PFSK-1 (cell line): ENCODE results near the gene DOC2A.

Source experiments
- POLR2AphosphoS5 ChIP-seq: IDR thresholded peaks from 2 replicates; pipeline ENCODE4 v1.6.1; 2012; ENCODE audit warnings: low read depth, mild to moderate bottlenecking, control low read depth, low read length, moderate library complexity
- REST ChIP-seq, 2 experiments: IDR thresholded peaks; 2 replicates each; pipeline versions ENCODE4 v1.6.1 to v1.8.0; 2011 to 2012; ENCODE audit warnings: low read depth in 2 of 2, low read length in 2 of 2, control low read depth in 1 of 2, inconsistent platforms in 1 of 2, mild to moderate bottlenecking in 1 of 2, moderate library complexity in 1 of 2; ENCODE audit not compliant: insufficient read depth in 1 of 2
- SIN3A ChIP-seq: IDR thresholded peaks from 2 replicates; pipeline ENCODE4 v1.6.1; 2012; ENCODE audit warnings: mild to moderate bottlenecking, low read length, moderate library complexity, borderline replicate concordance; ENCODE audit not compliant: insufficient read depth

- no peak for TF ChIP-seq POLR2AphosphoS5
- no peak for TF ChIP-seq SIN3A
- no peak for TF ChIP-seq REST (IDR thresholded peaks at IDR 0.05; ENCODE audit: insufficient read depth in 1 of 2, low read depth in 2 of 2, low read length in 2 of 2)
Measured at GRCh38 chr16:30030011-30030685, 19.3 kb upstream of the DOC2A start.
